ENCODE results near the gene HIRIP3.
"Not testable (repeated sequence)": the region's sequence is repeated elsewhere in the genome, so short reads cannot be mapped to it uniquely, and the experiment has no call there.

The HIRIP3 gene

DNA sequence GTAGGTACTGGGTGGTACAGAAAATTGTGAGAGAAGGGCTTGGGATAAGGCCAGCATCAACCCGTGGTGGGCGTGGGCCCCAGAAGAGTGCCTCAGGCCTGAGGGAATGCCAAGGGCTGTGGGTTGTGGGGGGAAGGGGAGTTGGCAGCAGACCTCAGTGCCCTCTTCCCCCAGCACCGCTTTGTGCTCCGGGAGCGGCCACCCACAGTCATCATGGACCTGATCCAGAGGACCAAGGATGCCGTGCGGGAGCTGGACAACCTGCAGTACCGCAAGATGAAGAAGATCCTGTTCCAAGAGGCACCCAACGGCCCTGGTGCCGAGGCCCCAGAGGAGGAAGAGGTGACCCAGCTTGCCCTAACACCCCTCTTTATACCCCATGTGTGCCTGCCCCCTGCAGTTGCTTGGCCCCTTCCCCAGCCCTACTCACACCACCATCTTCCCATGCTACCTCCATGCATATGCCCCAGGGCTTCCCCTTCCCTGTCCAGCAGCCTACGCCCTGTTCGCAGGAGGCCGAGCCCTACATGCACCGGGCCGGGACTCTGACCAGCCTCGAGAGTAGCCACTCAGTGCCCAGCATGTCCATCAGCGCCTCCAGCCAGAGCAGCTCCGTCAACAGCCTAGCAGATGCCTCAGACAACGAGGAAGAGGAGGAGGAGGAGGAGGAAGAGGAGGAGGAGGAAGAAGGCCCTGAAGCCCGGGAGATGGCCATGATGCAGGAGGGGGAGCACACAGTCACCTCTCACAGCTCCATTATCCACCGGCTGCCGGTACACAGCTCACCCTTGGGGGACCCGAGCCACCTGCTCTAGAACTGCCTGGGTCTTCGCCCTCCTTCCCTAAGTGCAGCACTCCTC is 12.6 kb downstream of the HIRIP3 start:
- DNase-seq = no peak

DNA sequence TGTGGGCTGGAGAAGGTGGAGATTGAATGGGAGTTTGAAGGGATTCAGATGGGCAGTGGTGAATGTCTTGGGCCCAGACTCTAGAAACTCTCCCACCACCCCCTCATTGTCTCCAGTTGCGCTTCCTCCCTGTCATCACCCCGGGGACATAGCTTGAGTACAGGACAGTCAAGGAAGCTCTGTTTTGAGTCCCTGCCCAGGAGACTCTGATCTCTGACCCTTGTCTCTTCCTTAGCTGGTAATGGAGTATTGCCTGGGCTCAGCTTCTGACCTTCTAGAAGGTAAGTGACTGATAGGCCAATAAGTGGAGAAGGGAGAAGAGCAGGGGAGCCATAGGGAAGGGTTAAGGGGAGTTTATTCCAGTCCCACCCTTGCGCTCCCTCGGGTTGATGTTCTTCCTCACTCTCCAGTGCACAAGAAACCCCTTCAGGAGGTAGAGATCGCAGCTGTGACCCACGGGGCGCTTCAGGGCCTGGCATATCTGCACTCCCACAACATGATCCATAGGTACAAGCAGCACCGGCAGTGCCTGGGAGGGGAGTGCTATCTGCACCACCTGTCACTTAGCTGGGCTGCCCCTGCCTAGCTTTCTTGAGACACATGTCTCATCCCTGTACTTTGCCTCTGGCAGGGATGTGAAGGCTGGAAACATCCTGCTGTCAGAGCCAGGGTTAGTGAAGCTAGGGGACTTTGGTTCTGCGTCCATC is 16.7 kb downstream of the HIRIP3 start:
- DNase-seq = no peak

DNA sequence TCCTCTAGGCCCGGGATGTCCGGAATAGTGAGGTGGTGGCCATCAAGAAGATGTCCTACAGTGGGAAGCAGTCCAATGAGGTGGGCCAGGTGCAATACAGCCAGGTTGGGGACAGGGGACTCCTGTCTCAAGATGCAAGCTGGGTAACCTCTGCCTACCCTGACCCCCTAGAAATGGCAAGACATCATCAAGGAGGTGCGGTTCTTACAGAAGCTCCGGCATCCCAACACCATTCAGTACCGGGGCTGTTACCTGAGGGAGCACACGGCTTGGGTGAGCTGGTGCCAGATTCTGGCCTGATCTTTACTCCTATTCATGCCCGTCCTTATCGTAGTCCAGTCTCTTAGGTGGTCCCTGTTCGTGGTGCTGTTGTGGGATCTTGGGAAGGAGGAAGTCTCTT is 17.3 kb downstream of the HIRIP3 start:
- DNase-seq = no peak

DNA sequence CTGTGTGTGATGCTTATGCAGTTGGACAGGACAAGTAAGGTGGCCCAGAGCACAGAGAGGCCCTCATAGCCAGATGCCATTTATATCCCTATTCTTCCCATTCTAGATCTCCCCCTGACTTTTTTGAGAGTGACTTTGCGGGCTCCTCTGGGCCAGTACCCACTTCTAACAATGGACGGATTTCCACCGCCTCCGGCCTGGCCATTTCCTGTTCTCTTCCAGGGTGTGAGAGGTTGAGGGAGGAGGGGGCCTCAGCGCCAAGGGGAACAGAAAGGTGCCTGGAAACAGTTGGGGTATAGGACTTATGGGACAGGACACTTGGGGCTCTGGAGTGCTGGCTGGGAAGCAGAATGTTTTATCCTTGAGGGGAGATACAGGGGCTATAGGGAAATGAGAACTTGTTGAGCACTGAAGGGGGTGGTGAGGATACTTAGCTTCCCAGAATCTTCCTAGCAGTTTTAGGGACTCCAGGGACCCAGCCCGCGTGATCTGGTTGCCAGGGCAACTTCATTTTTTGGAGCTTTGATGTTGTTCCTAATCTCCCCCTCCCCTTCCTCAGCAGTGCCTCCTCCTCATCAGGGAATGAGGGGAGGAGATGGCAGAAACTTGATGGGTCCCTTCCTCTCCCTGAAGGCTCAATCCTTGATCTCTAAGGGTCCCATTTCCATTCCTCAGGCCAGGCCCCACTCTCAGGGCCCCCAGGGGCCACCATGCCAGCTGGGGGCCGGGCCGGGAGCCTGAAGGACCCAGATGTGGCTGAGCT is 18.2 kb downstream of the HIRIP3 start:
- DNase-seq = no peak

DNA sequence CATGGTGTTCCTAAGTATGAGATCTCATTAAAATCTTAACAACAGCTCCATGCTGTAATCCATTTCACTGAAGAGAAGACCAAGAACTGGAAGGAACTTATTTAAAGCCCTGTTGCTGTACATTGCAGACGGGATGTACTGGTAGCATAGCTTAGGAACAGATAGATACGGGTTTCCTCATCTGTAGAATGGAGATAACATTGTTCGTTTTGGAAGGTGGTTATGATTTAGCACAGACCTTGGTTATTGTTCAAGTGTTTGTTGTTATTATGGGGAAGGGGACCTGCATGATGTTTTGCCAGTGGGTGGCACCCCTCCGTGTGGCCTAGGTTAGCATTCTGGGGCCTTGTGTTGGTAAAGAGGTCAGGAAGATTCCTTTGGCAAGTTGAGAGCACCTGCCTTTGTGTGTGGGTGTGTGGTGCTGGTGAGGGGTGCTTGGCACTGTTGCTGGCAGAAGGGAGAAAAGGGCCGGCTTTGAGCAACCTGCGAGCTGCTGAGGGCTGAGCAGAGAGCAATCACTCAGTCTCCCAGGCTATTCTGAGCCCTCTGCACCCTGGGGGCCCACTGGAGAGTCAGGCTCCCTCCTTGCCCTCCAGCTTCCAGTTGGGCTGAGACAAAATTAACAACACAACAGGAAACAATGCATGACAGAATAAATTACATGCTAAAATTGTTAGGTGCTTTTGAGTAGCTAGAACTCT is 19.5 kb downstream of the HIRIP3 start:
- no peak for DNase-seq

DNA sequence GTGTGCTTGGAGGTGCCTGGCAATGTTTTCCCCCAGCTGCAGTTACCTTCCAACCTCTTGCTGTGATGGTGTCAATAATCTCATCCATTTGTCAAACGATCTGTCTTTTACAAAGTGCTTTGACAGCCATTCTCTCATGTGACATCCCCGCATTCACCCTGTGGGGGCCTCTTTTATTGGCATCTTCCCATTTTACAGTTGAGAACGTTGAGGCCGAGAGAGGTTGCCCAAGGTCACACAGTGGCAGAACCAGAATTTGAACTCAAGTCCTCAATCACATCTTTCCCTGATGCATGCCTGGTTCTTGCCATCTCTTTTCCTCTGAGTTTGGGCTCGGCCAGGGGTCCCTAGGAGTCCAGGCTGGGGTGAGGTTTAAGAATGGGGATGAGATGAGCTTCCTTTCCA is 20.3 kb downstream of the HIRIP3 start:
- no peak for DNase-seq

DNA sequence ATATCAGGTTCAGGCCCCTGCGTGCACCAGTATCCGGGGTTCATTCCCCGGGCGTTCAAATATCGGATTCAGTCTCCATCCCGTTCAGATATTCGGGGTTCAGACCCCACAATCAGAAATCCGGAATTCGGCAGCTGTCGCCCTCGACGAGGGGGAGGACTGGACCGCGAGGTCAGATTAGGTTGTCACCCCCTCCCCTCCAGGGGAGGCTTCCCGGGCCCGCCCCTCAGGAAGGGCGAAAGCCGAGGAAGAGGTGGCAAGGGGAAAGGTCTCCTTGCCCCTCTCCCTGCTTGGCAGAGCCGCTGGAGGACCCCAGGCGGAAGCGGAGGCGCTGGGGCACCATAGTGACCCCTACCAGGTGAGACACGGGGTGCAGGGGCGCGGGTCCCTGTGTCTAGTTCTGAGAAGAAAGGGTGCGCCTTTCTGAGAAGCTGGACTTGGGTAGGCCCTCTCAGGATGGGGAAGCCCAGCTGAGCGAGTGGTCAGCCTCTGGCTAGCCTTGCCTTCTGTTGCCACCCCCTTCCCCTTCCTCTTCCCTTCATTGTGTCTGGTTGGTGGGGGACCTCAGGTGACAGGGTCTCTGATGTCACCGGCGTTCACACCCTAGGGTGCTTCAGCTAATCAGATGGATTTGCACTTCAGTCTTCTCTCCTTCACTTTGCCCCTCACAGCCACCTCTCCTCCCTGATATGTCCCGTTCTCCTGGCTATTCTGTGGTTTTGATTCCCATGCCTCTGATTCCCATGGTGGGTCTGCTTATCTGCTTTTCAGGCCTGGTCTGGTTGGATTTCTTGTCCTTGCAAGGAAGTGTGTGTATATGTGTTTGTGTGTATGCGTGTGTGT is 20.9 kb downstream of the HIRIP3 start:
- no peak for DNase-seq

DNA sequence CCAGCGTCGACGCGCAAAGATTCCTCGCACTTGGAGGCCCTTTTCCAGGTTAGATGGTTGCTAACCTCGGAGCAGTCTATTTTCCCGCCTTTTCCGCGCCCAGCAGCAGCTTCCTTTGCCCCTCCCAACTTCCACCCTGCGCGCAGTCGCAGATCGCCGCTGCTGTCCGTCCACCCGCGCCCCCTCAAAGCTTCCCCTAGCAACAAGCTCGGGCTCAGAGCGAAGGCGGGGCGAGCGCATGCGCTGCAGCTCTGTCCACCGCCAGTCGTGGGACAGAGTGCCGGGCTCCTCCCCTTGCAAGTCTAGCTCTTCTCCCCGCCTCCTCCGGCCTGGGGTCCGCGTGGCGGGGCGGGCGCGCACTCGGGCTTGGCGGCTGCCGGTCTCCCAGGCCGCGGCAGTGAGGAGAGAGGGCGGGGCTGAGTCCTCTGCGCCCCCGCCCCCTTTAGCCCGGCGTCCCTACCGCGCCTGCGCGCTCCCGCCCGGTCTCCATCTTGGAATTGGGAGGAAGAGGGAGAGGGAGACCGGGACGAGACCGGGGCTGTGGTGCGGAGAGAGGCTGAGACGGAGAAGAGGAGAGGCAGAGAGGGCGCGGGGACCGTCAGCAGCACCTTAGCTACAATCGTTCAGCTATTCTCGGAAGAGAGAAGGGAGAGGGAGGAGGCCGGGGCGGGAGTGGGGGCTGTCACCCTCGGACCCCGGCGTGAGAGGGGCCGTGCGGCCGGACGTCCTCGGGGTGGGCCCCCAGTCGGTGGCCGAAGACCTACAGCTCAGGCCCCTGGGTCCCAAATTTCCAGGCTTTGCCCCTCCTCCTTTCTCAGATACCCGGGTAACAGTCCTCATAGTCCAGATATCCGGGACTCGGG is 21.8 kb downstream of the HIRIP3 start, which contains the start of gene TAOK2:
Gene TAOK2 (plus strand): TSS at position 485 of the 863 bp plus-strand sequence. CDS start 3,905 bp downstream, outside the sequence.
- peak; percentile 97 for DNase-seq

DNA sequence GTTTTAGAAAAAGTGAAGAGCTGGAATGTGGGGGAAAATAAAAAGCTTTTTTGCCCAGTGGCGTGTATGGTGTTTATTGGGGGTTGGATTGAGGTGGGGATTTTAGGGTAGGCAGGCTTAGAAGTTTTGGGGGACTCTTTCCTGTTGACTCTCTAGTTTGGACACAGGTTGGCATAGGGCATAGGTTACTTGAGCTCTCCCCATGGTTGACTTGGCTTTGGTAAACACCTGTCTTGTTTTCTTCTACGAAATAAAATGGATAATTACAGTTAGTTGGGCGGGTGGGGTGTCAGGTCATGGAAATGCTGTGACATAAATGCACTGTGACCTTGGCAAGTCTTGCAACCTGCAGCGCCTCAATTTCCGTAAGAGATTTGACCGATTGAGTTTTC is 22.4 kb downstream of the HIRIP3 start:
- DNase-seq = no peak

DNA sequence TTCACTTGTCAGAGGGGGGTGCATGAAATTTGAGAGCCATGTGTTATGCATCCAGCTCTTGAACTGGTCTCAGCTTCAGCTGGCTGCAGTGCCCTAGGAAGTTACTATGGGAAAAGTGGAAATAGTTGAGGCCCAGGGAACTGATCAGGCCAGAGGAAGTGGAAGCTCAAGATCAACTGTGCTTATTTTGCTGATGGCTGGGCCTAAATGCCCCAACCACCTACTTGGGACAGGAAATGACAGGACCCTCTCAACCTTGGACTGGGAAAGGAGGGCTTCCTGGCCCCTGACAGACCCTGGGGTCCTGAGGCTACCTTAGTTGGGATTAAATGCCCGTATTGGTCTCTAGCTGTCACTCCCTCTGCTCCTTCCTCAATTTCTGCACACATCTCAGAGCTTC is 22.9 kb downstream of the HIRIP3 start:
- no peak for DNase-seq

DNA sequence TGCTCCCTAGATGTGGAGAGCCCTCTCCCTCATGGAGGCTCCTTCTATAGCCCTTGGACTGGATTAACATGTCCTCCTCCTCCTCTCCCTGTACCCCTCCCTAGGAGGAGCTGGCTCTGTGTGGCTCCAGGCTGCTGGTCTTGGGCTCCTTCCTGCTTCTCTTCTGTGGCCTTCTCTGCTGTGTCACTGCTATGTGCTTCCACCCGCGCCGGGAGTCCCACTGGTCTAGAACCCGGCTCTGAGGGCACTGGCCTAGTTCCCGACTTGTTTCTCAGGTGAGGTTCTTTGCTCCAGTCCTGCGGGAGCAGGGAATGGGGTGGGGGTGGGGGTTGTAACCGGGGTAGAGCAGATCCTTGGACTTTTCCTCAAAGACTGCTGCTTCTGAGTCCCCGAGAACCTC is 24.1 kb downstream of the HIRIP3 start:
- DNase-seq = no peak

DNA sequence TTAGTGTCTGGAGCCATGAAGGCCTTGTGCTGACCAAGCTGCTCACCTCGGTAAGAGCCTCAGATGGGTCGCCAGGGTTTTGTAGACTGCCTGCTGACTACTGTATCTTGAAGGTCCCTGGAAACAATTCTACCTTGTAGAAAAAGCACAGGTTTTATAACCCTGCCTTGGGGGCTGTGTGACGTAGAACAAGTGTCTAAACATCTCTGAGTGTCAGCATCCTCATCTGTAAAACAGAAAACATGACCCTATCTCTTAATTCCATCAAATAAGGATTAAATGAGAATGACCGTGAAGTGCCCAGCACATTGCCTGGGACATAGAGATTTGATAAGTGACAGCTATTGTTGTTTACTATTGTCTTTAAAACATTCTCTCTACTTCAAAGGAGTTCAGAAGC is 27.2 kb downstream of the HIRIP3 start:
- no peak for DNase-seq

DNA sequence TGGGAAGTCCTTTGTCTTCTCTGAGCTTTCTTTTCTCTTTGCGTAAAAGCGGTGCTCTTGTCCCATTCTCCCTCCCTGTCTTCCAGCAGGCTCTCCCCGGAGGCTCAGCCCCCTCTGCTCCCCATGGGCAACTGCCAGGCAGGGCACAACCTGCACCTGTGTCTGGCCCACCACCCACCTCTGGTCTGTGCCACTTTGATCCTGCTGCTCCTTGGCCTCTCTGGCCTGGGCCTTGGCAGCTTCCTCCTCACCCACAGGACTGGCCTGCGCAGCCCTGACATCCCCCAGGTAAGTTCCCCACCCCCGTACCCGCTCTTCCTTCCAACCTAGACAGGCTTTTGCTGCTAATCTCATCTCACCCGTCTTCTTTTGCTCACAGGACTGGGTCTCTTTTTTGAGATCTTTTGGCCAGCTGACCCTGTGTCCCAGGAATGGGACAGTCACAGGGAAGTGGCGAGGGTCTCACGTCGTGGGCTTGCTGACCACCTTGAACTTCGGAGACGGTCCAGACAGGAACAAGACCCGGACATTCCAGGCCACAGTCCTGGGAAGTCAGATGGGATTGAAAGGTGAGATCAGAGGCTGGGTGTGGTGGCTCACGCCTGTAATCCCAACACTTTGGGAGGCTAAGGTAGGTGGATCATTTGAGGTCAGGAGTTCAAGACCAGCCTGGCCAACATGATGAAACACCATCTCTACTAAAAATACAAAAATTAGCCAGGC is 32.2 kb downstream of the HIRIP3 start:
- no peak for DNase-seq

DNA sequence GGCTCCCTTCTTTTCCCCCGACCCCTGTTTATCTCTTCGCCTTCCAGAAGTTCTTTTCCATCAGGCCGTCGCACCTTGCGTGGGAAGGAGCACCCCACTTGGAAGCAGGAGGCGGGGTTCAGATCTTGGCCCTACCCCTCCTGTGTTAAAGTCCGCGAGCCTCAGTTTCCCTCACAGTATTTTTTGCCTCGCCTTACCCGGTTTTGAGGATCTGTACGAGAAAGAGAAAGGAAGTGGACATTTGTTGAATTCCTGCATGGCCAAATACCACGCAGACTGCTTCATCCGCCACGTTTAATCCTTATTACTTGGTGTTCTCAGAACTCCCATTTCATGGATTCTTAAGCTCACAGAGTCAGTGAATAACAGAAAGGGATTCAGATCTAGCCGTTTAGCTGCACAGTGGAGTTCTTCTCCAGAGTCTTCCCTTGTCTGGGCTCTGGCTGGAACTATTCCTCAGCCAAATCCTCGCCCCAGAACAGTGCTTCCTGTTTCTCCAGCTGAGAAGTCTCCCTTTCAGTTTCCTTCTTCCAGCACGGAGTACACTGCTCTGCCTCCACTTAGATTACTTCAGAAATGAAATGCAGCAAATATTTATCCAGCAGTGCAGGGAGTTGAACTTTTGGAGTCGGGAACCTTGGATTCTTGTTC is 32.9 kb downstream of the HIRIP3 start:
- no peak for DNase-seq

DNA sequence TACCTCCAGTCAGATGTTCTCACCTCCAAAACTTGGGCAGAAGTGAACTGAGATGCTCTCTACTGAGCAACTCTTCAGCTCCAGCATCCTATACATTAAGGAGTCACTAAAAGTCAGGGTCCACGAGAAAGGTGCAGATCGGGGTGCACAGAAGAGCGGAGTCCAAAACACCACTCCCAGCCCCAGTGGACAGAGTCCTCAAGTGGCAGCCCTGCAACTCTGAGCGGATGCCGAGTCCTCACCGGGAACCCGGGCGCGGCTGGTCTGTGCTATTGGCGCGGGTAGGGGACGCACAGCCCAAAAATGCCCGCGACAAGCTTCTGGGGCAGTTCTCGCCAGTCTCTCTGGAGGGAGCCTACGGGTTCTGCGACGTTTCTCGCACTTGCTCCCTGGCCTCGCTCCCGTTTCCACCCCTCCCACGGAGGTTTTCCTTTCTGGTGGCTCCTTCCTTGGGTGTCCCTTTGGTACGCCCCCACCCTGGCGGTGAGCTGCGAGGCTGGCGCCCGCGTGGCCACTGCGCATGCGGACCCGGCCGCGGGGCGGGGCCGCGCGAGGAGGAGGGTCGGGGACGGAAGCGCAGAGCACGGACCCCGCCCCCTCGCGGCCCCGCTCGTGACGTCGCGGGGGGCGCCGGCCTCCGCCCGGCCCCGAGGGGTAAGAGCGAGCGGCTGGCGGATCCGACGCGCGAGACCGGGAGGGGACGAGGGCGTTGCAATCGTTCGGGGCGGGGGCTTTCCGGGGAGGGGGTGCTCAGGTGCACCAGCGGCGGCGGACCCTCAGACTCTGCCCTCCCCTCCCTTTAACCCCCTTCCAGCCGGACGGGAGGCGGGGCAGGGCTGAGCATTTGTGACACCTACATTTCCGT is 33.7 kb downstream of the HIRIP3 start, which contains the start of gene TMEM219:
Gene TMEM219 (plus strand): TSS at position 601 of the 865 bp plus-strand sequence. CDS start 1,065 bp downstream, outside the sequence.
- DNase-seq = peak; percentile 87

DNA sequence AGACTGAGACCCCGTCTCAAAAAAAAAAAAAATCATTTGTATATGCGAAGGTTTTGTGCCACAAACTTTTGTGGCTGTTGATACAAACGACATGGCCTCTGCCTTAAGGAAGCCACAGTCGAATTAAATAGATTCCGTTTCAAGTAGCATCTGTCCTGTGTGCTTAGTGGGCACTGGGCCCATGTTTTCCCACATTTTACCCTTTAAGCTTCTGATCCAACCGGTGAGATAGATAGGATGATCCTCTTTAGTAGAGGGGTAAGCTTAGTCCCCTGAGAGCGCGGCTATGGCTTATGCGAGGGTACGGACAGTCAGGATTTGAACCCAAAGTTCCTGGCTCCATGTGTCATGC is 34.3 kb downstream of the HIRIP3 start:
- DNase-seq = no peak

DNA sequence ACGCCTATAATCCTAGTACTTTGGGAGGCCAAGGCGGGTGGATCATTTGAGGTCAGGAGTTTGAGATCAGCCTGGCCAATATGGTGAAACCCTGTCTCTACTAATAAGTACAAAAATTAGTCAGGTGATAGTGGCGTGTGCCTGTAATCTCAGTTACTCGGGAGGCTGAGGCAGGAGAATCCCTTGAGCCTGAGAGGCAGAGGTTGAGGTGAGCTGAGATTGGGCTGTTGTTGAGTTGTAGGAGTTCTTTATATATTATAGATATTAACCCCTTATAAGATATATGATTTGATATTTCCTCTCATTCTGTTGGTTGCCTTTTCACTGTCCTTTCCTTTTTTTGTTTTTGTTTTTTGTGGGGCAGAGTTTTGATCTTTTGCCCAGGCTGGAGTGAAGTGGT is 35.6 kb downstream of the HIRIP3 start:
- not testable (repeated sequence) for DNase-seq

DNA sequence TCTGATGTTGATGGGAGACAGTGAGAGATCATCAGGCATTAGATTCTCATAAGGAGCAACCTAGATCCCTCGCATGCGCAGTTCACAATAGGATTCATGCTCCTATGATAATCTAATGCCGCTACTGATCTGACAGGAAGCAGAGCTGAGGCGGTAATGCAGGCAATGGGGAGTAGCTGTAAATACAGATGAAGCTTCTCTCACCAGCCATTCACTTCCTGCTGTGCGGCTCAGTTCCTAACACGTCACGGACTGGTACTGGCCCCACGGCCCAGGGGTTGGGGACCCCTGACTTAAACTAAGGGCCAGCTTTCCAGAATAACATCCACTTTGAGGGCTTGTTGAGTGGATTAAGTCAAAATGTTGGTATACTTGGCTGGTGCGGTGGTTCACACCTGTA is 36.1 kb downstream of the HIRIP3 start:
- DNase-seq = no peak

DNA sequence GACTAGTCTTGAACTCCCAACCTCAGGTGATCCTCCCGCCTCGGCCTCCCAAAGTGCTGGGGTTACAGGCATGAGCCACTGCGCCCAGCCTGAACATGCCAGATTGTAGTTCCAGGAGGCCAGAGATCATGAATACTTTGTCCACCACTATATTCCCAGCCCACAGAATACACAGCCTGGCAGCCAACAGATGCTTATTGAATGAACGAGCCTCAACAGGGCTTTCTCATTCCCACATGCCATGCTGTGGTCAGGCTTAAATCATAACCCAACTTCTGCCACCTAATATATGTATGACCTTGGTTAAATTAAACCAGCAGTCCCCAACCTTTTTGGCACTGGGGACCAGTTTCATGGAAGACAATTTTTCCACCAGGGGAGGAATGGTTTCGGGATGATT is 36.7 kb downstream of the HIRIP3 start:
- no peak for DNase-seq
